Ovary (tissue), 9 donors: ENCODE results near the gene DGCR8. TPM values are rescaled to one million over a fixed set of nuclear protein-coding genes. Genes with fewer than 3 reads are reported as not detected.

Source experiments
- DNase-seq, 5 donors: peaks; one replicate each; pipeline ENCODE4 v3.0.0-alpha.2; 2019 to 2020
- H3K27ac ChIP-seq, 2 donors: fragments of 200-600 bp; one replicate each; pipeline versions ENCODE4 v1.5.1 to v1.8.0; 2019 to 2022
- H3K27me3 ChIP-seq: fragments of 200-600 bp; one replicate; pipeline ENCODE4 v1.8.0; 2022
- H3K36me3 ChIP-seq: fragments of 200-600 bp; sonication (generic); one replicate; pipeline ENCODE4 v1.5.1; 2019
- H3K4me1 ChIP-seq: one replicate; pipeline ENCODE4 v1.8.1; 2013; ENCODE audit warnings: mild to moderate bottlenecking, moderate library complexity; ENCODE audit not compliant: insufficient read depth
- H3K4me3 ChIP-seq: fragments of 200-600 bp; sonication (generic); one replicate; pipeline ENCODE4 v1.5.1; 2017
- H3K9me3 ChIP-seq, 2 donors: fragments of 200-600 bp in 1 of 2; sonication (generic) in 1 of 2; one replicate each; pipeline versions ENCODE4 v1.5.1 to v1.8.1; 2013 to 2019; ENCODE audit warnings: mild to moderate bottlenecking in 1 of 2, moderate library complexity in 1 of 2
- EP300 ChIP-seq: sonication (generic); formaldehyde crosslinking; IDR thresholded peaks from one replicate; pipeline ENCODE4 v1.6.1; 2017; ENCODE audit warnings: antibody characterized with exemption
- POLR2A ChIP-seq: fragments of 450-650 bp; IDR thresholded peaks from one replicate; pipeline ENCODE4 v1.6.1; 2017; ENCODE audit warnings: antibody characterized with exemption, mild to moderate bottlenecking, moderate library complexity
- WGBS, 3 donors: extraction: QIAGEN DNeasy Blood & Tissue Kit in 1 of 3; methylation state at CpG; one replicate each; pipeline versions ENCODE4 v1.1.5 to v1.1.7; 2013 to 2017; 5-methylcytosine and 5-hydroxymethylcytosine counted together
- intact Hi-C, 4 donors: fragments of 100-400 bp; cut with DNase I; formaldehyde crosslinking; loops; one replicate each; pipeline versions ENCODE4 v1.11.0 to v1.15.1; 2022 to 2023
- polyA plus RNA-seq, 2 donors: library from polyadenylated mRNA; stranded (reverse); fragments of 200-250 nt in 1 of 2; fragments of 350-450 nt in 1 of 2; fragmentation: Illumina TruSeq in 1 of 2; extraction: RNeasy Lipid Tissue Mini Kit (QIAGEN cat#74804) in 1 of 2; gene quantifications; one replicate each; pipeline ENCODE4 v1.2.3, GENCODE V29; 2013 to 2014
- total RNA-seq, 7 donors: library from RNA; depleted of rRNA in 2 of 7; stranded (reverse); fragments of >200 nt in 2 of 7; fragmentation: NEBNext Ultra II Directional in 3 of 7; extraction: Animal tissue kit (Norgen Biotek cat#: 25700) in 3 of 7; gene quantifications; one replicate each; pipeline versions ENCODE4 v1.1.0 to v1.2.4, GENCODE V29; 2016 to 2023
- TF ChIP-seq, protein P1 (sequence below), 3 donors: fragments of 450-650 bp in 2 of 3; fragments of 200-600 bp in 1 of 3; IDR thresholded peaks; one replicate each; pipeline versions ENCODE4 v1.5.1 to v1.8.0; 2016 to 2022; ENCODE audit warnings: antibody characterized with exemption in 3 of 3, mild to moderate bottlenecking in 1 of 3
- donor health status: DM: no; HTN: no; CAD: no; lungs with moderate emphysema.
- donor health status: DM: no; HTN: no; CAD: no.
- donor health status: Bipolar disorder and iron deficiency.
- donor health status: DM: yes; HTN: yes; CAD: no.
- donor health status: DM: no; HTN: no; CAD: no.
- donor health status: DM: yes; HTN: yes; CAD: no.

DGCR8 gene
- total and polyA plus RNA-seq, 9 donors = 15.9 to 46.5 (median 37.6) TPM

DNA sequence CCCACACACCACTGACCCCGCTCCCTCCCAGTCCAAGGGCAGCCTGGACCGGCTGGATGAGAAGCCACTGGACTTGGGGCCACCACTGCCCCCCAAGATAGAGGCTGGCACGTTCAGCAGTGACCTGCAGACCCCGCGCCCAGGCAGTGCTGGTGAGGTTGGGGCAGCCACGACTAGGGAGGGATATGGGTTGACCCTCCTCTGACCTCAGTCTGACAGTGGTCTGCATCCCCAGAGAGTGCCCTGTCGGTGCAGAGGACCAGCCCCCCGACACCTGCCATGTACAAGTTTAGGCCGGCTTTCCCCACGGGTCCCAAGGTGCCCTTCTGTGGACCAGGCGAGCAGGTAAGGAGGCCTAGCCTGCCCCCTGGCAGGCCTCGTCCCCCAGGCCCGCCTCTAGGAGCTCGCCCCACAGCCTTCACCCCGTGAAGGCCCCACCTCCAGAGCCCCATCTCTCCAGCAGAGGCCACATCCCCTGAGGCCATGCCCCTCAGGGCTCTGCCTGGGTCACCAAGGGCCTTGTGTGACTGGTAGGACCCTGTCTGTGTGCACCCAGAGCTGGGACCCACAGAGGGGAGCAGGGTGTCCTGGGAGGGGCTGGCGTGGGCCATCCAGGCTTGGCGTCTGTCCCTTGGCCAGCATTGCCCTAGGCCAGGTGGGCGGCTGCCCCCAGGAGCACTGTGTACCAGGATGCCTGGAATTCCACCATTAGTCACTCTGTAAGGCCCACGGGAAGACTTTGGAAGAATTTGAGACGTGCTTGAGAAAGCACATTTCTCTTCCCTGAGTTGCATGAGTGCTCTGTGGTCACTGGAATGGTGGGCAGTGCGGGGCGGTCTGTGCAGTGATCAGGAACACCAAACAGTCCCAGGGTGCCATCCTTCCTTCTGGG lies 61.4 kb downstream of the DGCR8 start:
- intact Hi-C loops = no loop called here
- H3K4me3 ChIP-seq = no peak overlapping the region
- H3K27ac ChIP-seq = no peak overlapping the region
- H3K4me1 ChIP-seq = peaks cover 8% of the 10 kb centered on the region
- no peaks in the 10 kb centered on the region for H3K27me3 ChIP-seq
- no peak for DNase-seq
- WGBS, 3 donors = 73 to 84% (median 77%) methylated on average over 22 of the region's 22 CpGs
- no peaks in the 10 kb centered on the region for H3K9me3 ChIP-seq
- no peaks in the 10 kb centered on the region for H3K36me3 ChIP-seq
- TF ChIP-seq, protein P1, sequence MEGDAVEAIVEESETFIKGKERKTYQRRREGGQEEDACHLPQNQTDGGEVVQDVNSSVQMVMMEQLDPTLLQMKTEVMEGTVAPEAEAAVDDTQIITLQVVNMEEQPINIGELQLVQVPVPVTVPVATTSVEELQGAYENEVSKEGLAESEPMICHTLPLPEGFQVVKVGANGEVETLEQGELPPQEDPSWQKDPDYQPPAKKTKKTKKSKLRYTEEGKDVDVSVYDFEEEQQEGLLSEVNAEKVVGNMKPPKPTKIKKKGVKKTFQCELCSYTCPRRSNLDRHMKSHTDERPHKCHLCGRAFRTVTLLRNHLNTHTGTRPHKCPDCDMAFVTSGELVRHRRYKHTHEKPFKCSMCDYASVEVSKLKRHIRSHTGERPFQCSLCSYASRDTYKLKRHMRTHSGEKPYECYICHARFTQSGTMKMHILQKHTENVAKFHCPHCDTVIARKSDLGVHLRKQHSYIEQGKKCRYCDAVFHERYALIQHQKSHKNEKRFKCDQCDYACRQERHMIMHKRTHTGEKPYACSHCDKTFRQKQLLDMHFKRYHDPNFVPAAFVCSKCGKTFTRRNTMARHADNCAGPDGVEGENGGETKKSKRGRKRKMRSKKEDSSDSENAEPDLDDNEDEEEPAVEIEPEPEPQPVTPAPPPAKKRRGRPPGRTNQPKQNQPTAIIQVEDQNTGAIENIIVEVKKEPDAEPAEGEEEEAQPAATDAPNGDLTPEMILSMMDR (IDR thresholded peaks at IDR 0.05) = no peak
- no peak for TF ChIP-seq EP300
- no peak for TF ChIP-seq POLR2A

DNA sequence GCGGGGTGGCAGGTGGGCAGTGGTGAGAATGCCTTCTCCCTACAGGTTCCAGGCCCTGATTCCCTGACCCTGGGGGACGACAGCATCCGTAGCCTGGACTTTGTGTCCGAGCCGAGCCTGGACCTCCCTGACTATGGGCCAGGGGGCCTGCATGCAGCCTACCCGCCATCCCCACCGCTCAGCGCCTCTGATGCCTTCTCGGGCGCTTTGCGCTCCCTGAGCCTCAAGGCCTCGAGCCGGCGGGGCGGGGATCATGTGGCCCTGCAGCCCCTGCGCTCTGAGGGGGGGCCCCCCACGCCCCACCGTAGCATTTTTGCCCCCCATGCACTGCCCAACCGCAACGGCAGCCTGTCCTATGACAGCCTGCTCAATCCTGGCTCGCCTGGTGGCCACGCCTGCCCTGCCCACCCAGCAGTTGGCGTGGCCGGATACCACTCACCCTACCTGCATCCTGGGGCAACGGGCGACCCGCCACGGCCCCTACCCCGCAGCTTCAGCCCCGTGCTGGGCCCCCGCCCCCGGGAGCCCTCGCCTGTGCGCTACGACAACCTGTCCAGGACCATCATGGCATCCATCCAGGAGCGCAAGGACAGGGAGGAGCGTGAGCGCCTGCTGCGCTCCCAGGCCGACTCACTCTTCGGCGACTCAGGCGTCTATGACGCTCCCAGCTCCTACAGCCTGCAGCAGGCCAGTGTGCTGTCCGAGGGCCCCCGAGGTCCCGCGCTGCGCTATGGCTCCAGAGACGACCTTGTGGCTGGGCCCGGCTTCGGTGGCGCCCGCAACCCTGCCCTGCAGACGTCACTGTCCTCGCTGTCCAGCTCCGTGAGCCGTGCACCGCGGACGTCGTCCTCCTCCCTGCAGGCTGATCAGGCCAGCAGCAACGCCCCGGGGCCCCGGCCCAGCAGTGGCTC lies 62.9 kb downstream of the DGCR8 start:
- WGBS, 3 donors = 89 to 92% (median 90%) methylated on average over 62 to 65 of the region's 65 CpGs
- Histone ChIP-seq H3K36me3 (no peaks in the 10 kb centered on the region), H3K9me3 (no peaks in the 10 kb centered on the region), H3K27me3 (no peaks in the 10 kb centered on the region), H3K27ac (no peak overlapping the region), H3K4me1 (no peaks in the 10 kb centered on the region), H3K4me3 (no peak overlapping the region)
- no peak for DNase-seq
- intact Hi-C loops = no loop called here
- TF ChIP-seq, protein P1 (IDR thresholded peaks at IDR 0.05) = no peak

DNA sequence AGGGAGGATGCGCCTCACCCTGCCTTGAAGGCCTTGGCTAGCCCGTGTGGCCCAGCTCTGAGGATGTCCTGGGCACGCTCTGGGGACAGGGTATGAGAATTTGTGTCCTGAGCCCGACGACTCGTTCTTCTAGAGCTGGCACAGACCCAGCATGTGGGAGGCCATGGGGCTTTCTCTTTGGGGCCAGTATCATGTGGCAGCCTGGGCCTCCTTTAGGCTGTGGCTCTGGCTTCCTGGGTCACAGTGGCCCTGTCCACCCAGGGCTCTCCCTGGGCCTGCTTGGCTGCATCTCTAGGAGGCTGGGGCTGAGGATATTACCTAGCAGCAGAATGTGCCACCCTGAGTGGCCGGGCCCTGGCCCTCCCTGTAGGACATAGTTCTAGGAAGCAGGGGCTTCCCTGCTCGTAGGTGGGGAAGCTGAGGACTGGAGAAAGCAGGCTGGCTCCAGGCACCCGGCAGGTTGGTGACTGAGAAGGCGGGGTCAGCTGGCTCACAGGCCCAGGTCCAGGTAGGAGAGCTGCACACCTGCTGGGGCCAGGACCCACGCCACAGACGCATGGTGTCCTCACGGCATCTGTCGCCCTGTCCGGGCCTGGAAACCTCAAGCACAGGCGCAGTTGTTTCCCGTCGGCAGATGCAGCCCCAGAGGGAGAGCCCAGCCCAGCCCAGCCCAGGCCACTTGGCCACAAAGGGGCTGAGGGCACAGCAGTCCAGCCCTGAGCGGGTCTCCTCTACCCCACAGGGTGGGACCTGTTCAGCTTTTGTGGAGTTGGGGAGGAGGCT lies 64.0 kb downstream of the DGCR8 start:
- no peak overlapping the region for H3K27ac ChIP-seq
- no peaks in the 10 kb centered on the region for H3K36me3 ChIP-seq
- no peak for DNase-seq
- H3K9me3 ChIP-seq = no peaks in the 10 kb centered on the region
- H3K4me3 ChIP-seq = no peak overlapping the region
- intact Hi-C loops = no loop called here
- TF ChIP-seq EP300 = no peak
- no peak for TF ChIP-seq POLR2A
- TF ChIP-seq, protein P1 (IDR thresholded peaks at IDR 0.05) = no peak
- H3K4me1 ChIP-seq = no peaks in the 10 kb centered on the region
- no peaks in the 10 kb centered on the region for H3K27me3 ChIP-seq
- 81 to 84% (median 83%) methylated on average over 17 to 19 of the region's 19 CpGs for WGBS, 3 donors

DNA sequence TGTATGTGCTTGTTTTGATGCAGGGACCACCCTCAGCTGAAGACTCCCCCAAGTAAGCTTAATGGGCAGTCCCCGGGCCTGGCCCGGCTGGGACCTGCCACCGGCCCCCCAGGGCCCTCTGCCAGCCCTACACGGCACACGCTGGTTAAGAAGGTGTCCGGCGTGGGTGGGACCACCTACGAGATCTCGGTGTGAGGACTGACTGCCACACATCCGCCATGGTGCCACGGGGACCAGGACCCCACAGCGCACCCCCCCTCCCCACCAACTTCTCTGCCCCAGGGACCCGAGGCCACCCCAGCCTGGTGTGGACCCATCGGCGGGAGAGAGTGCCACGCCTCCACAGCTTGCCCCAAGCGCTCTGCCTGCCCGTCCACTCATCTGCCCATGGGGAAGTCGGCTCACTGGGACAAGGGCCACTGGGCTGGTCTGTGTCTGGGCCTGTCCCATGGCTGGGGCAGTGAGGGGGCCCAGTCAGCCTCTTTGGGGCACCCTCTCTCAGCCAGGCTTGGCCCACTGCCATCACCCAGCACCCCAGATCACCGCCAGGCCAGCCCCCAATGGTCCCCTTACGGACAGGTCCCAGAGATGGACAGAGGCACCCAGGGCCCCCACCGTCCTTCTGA lies 65.3 kb downstream of the DGCR8 start:
- Histone ChIP-seq H3K27ac (no peak overlapping the region), H3K4me1 (no peaks in the 10 kb centered on the region), H3K36me3 (no peaks in the 10 kb centered on the region), H3K4me3 (no peak overlapping the region), H3K27me3 (no peaks in the 10 kb centered on the region), H3K9me3 (no peaks in the 10 kb centered on the region)
- no peak for DNase-seq
- 87 to 90% (median 89%) methylated on average over 18 to 22 of the region's 22 CpGs for WGBS, 3 donors
- intact Hi-C loops = no loop called here
- TF ChIP-seq, protein P1 (IDR thresholded peaks at IDR 0.05) = no peak
- TF ChIP-seq POLR2A = no peak
- TF ChIP-seq EP300 = no peak
